ENCODE measurements around the gene THOC6. TPM values are rescaled to one million over a fixed set of nuclear protein-coding genes. Genes with fewer than 3 reads are reported as not detected.
"Not testable (repeated sequence)": the region's sequence is repeated elsewhere in the genome, so short reads cannot be mapped to it uniquely, and the experiment has no call there.

THOC6 gene
- total RNA-seq, 4 donors from 2014 or later = 10.1 to 42.8 (median 17.6) TPM

DNA sequence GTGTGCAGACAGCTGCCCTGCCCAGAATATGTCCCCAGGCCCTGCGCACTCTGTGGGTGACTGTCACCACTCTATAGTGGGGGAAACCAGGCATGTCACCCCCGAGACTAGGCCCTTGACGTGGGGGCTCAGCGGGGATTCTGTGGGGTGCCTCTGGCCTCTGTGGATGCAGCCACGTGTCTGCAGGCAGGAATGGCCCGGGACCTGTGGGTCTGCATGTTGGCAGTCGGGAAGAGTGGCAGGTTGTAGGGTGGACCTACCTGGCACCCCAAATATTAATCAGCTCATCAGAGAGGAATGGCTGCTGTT lies 42.6 kb downstream of the THOC6 start:
- Histone ChIP-seq H3K9me3 (no peaks in the 10 kb centered on the region), H3K27ac (peak overlapping the region in 3 of 4 donors; percentile 78 to 87 (median 84)), H3K4me1 (peaks cover 6 to 47% (median 29%) of the 10 kb centered on the region in 4 donors), H3K4me3 (peak overlapping the region in 3 of 4 donors; percentile 21 to 50 (median 32)), H3K36me3 (no peaks in the 10 kb centered on the region), H3K27me3 (no peaks in the 10 kb centered on the region)
- 89 to 95% methylated on average over 4 to 7 of the region's 7 CpGs for WGBS, 2 donors (ENCODE audit: low coverage in 1 of 2)
- in situ Hi-C loops (cut with MboI; ENCODE audit: low pct_ligation_motif_present in 1 of 4, low pct_unique_long_range_greater_than_20kb in 1 of 4, low sequenced_read_pairs in 3 of 4) (loop anchor here in 2 of 4 donors (10.0 kb wide), 1 partner anchor 58 kb away; no protein-coding TSS in a partner anchor), intact Hi-C loops (cut with DNase I; ENCODE audit: low total_unique reads) (no loop called here)
- DNase-seq = no peak
- TF ChIP-seq POLR2AphosphoS5 (IDR thresholded peaks at IDR 0.05) = no peak
- no peak for TF ChIP-seq POLR2A (IDR thresholded peaks at IDR 0.05)
- TF ChIP-seq, protein P1, sequence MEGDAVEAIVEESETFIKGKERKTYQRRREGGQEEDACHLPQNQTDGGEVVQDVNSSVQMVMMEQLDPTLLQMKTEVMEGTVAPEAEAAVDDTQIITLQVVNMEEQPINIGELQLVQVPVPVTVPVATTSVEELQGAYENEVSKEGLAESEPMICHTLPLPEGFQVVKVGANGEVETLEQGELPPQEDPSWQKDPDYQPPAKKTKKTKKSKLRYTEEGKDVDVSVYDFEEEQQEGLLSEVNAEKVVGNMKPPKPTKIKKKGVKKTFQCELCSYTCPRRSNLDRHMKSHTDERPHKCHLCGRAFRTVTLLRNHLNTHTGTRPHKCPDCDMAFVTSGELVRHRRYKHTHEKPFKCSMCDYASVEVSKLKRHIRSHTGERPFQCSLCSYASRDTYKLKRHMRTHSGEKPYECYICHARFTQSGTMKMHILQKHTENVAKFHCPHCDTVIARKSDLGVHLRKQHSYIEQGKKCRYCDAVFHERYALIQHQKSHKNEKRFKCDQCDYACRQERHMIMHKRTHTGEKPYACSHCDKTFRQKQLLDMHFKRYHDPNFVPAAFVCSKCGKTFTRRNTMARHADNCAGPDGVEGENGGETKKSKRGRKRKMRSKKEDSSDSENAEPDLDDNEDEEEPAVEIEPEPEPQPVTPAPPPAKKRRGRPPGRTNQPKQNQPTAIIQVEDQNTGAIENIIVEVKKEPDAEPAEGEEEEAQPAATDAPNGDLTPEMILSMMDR (IDR thresholded peaks at IDR 0.05) = no peak
- no peak for TF ChIP-seq EP300 (IDR thresholded peaks at IDR 0.05; ENCODE audit: low read depth)

DNA sequence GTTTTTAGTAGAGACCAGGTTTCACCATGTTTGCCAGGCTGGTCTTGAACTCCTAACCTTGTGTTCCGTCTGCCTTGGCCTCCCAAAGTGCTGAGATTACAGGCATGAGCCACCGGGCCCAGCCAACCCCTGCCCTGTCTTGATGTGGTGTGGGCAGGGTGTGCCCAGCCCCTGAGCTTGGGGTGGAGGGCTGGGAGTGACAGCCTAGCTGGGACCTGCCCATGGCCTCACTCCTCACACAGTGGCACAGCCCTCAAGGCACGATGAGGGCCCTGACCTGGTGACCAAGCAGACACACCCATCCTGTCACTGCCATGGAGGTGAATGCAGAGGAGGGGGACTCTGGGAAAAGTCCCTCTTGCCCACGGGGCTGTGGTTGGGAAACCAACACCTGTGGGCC lies 44.7 kb downstream of the THOC6 start:
- TF ChIP-seq POLR2A (IDR thresholded peaks at IDR 0.05) = no peak
- TF ChIP-seq POLR2AphosphoS5 (IDR thresholded peaks at IDR 0.05) = peak in 1 of 3 donors; percentile 54
- TF ChIP-seq EP300 (IDR thresholded peaks at IDR 0.05; ENCODE audit: low read depth) = no peak
- TF ChIP-seq, protein P1 (IDR thresholded peaks at IDR 0.05) = no peak
- peak overlapping the region in 2 of 4 donors; percentile 4 to 17 for H3K27ac ChIP-seq
- peak; percentile 44 for DNase-seq
- H3K9me3 ChIP-seq = no peaks in the 10 kb centered on the region
- in situ Hi-C loops (cut with MboI; ENCODE audit: low pct_ligation_motif_present in 1 of 4, low pct_unique_long_range_greater_than_20kb in 1 of 4, low sequenced_read_pairs in 3 of 4) (loop anchor here in 2 of 4 donors (10.0 kb wide), 1 partner anchor 56 kb away; no protein-coding TSS in a partner anchor), intact Hi-C loops (cut with DNase I; ENCODE audit: low total_unique reads) (no loop called here)
- no peaks in the 10 kb centered on the region for H3K27me3 ChIP-seq
- H3K4me1 ChIP-seq = peaks cover 6 to 39% (median 26%) of the 10 kb centered on the region in 4 donors
- no peak overlapping the region for H3K4me3 ChIP-seq
- WGBS, 2 donors (ENCODE audit: low coverage in 1 of 2) = 69 to 83% methylated on average over 1 to 3 of the region's 4 CpGs
- H3K36me3 ChIP-seq = no peaks in the 10 kb centered on the region

DNA sequence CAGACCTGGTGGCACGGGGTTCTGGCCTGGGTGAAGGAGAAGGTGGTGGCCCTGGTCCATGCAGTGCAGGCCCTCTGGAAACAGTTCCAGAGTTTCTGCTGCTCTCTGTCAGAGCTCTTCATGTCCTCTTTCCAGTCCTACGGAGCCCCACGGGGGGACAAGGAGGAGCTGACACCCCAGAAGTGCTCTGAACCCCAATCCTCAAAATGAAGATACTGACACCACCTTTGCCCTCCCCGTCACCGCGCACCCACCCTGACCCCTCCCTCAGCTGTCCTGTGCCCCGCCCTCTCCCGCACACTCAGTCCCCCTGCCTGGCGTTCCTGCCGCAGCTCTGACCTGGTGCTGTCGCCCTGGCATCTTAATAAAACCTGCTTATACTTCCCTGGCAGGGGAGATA lies 45.3 kb downstream of the THOC6 start:
- intact Hi-C loops (cut with DNase I; ENCODE audit: low total_unique reads) = not testable (repeated sequence)

DNA sequence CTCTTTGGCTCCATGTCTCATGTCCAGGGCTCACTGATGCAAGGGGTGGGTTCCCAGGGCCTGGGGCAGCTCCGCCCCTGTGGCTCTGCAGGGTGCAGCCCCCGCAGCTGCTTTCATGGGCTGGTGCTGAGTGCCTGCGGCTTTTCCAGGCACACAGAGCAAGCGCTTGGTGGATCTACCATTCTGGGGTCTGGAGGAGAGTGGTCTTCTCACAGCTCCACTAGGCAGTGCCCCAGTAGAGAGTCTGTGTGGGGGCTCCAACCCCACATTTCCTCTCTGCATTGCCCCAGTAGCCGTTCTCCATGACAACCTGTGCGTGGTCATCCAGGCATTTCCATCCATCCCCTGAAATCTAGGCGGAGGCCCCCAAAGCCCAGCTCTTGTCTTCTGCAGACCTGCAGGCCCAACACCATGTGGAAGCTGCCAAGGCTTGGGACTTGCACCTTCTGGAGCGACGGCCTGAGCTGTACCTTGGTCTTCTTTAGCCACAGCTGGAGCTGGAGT lies 46.8 kb downstream of the THOC6 start:
- in situ Hi-C loops (cut with MboI; ENCODE audit: low pct_ligation_motif_present in 1 of 4, low pct_unique_long_range_greater_than_20kb in 1 of 4, low sequenced_read_pairs in 3 of 4) = no loop called here
- Histone ChIP-seq H3K4me3 (no peak overlapping the region), H3K9me3 (no peaks in the 10 kb centered on the region), H3K27ac (no peak overlapping the region), H3K4me1 (peaks cover 0 to 20% (median 15%) of the 10 kb centered on the region in 4 donors), H3K36me3 (no peaks in the 10 kb centered on the region), H3K27me3 (no peaks in the 10 kb centered on the region)
- DNase-seq = no peak
- TF ChIP-seq, protein P1 (IDR thresholded peaks at IDR 0.05) = no peak
- TF ChIP-seq EP300 (IDR thresholded peaks at IDR 0.05; ENCODE audit: low read depth) = no peak
- no peak for TF ChIP-seq POLR2A (IDR thresholded peaks at IDR 0.05)
- no peak for TF ChIP-seq POLR2AphosphoS5 (IDR thresholded peaks at IDR 0.05)
- intact Hi-C loops (cut with DNase I; ENCODE audit: low total_unique reads) = no loop called here
- WGBS, 2 donors (ENCODE audit: low coverage in 1 of 2) = 90% methylated on average over 9 of the region's 9 CpGs; no CpG with 5 or more reads in 1 of the 2 donors

More for the DNA sequence above, 45.3 kb downstream of the THOC6 start:
- H3K4me1 ChIP-seq = peaks cover 6 to 32% (median 24%) of the 10 kb centered on the region in 4 donors
- not testable (repeated sequence) for H3K4me3 ChIP-seq, H3K27me3 ChIP-seq, H3K27ac ChIP-seq, H3K9me3 ChIP-seq, H3K36me3 ChIP-seq, DNase-seq
- in situ Hi-C loops (cut with MboI; ENCODE audit: low pct_ligation_motif_present in 1 of 4, low pct_unique_long_range_greater_than_20kb in 1 of 4, low sequenced_read_pairs in 3 of 4) = loop anchor here in 2 of 4 donors (10.0 kb wide), 1 partner anchor 56 kb away; no protein-coding TSS in a partner anchor
- WGBS, 2 donors (ENCODE audit: low coverage in 1 of 2) = 89% methylated on average over 10 of the region's 11 CpGs; no CpG with 5 or more reads in 1 of the 2 donors

DNA sequence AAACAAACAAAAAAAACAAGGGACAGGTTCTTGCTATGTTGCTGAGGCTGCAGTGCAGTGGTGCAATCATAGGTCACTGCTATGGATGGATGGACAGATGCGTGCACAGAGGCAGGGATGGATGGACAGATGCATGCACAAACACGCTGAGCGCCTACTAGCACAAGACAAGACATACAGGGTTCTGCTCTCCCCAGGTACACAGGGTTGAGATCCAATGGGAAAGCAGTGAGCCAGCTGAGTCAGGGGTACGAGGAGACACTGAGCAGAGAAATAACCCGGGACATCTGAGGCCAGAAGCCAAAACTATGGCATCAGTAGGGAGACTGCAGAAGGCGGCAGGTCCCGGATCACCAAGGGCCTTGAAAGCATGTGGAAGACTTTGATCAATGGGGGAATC lies 47.8 kb downstream of the THOC6 start:
- intact Hi-C loops (cut with DNase I; ENCODE audit: low total_unique reads) = no loop called here
- no peak for DNase-seq

DNA sequence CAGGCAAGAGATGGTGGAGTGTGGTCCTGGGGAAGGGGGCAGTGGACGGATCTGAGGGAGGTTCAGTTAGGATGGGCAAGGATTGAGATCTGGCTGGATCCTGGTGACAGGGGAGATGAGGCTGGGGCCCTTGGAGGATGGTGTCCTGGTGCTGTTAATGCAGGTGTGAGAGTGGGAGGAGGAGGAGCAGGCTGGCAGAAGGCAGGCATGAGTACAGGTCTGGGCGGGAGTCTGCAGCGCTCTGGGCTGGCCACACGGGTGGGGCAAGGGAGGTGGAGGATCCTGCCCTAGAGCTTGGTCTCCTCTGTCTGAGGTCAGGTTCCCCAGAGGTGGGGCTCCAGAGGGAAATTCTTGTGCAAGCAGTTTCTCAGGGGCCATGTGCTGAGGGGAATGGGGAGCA lies 48.3 kb downstream of the THOC6 start:
- 44% methylated on average over 4 of the region's 4 CpGs; no CpG with 5 or more reads in 1 of the 2 donors for WGBS, 2 donors (ENCODE audit: low coverage in 1 of 2)
- H3K4me3 ChIP-seq, DNase-seq: not testable (repeated sequence)

More for the DNA sequence above, 47.8 kb downstream of the THOC6 start:
- no peaks in the 10 kb centered on the region for H3K36me3 ChIP-seq
- TF ChIP-seq POLR2AphosphoS5 (IDR thresholded peaks at IDR 0.05) = no peak
- TF ChIP-seq, protein P1 (IDR thresholded peaks at IDR 0.05) = no peak
- TF ChIP-seq POLR2A (IDR thresholded peaks at IDR 0.05) = no peak
- TF ChIP-seq EP300 (IDR thresholded peaks at IDR 0.05; ENCODE audit: low read depth) = no peak
- no peaks in the 10 kb centered on the region for H3K9me3 ChIP-seq
- no peak overlapping the region for H3K27ac ChIP-seq
- in situ Hi-C loops (cut with MboI; ENCODE audit: low pct_ligation_motif_present in 1 of 4, low pct_unique_long_range_greater_than_20kb in 1 of 4, low sequenced_read_pairs in 3 of 4) = no loop called here
- H3K27me3 ChIP-seq = no peaks in the 10 kb centered on the region
- peaks cover 0 to 12% (median 9%) of the 10 kb centered on the region in 4 donors for H3K4me1 ChIP-seq
- no peak overlapping the region for H3K4me3 ChIP-seq
- WGBS, 2 donors (ENCODE audit: low coverage in 1 of 2) = 72 to 86% methylated on average over 3 to 7 of the region's 7 CpGs

More for the DNA sequence above, 48.3 kb downstream of the THOC6 start:
- peaks cover 0 to 12% (median 9%) of the 10 kb centered on the region in 4 donors for H3K4me1 ChIP-seq
- H3K27ac ChIP-seq; intact Hi-C loops (cut with DNase I; ENCODE audit: low total_unique reads); H3K9me3 ChIP-seq; H3K36me3 ChIP-seq; H3K27me3 ChIP-seq; in situ Hi-C loops (cut with MboI; ENCODE audit: low pct_ligation_motif_present in 1 of 4, low pct_unique_long_range_greater_than_20kb in 1 of 4, low sequenced_read_pairs in 3 of 4): not testable (repeated sequence)

Data from transverse colon (tissue), 4 donors.